GM06990 (cell line): Measurements from ENCODE around the gene CACNA1A.

Source experiments
- DNase-seq: peaks from one replicate; pipeline ENCODE4 v3.0.0-alpha.2; 2011; ENCODE audit not compliant: insufficient read length; ENCODE audit errors: extremely low read depth
- H3K27me3 ChIP-seq: replicated peaks from 2 replicates; pipeline ENCODE4 v1.6.0; 2011; ENCODE audit warnings: low read length; ENCODE audit not compliant: control insufficient read depth, insufficient read depth
- H3K36me3 ChIP-seq: 2 replicates; pipeline ENCODE4 v1.5.1; 2011; ENCODE audit warnings: low read length; ENCODE audit not compliant: control insufficient read depth, insufficient read depth
- H3K4me3 ChIP-seq: replicated peaks from 2 replicates; pipeline ENCODE4 v1.5.1; 2011; ENCODE audit warnings: low read depth, mild to moderate bottlenecking, control low read depth, low read length
- CTCF ChIP-seq: IDR thresholded peaks from 2 replicates; pipeline ENCODE4 v1.5.1; 2011; ENCODE audit warnings: low read length, control low read depth, mild to moderate bottlenecking, inconsistent platforms; ENCODE audit not compliant: insufficient read depth, poor library complexity, severe bottlenecking

CACNA1A gene

DNA sequence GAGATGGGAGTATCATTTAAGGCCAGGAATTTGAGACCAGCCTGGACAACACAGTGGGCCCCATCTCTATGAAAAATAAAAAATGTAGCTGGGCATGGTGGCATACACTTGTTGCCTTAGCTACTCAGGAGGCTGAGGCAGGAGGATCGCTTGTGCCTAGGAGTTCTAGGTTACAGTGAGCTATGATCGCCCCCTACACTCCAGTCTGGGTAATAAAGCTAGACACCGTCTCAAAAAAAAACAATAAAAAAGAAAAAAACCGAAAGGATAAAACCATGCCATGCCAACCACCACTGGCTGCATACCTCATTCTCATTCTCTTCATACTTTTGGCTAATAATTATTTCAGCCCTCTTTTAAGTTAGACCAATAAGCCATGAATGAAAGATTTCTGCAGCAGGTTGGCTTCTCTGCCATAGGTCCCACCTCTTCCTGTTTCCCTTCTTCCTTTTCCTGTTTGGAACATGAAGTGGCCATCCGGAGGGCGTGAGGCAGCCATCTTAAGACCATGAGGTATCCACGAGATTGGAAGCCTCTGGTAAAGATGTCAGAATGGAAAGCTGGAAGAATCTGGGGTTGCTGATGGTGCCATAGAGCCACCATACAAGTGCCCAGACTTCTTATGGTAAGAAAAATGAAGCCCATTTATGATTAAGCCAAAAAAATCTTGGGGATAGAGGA lies 171.3 kb downstream of the CACNA1A start:
- Histone ChIP-seq H3K27me3 (no peaks in the 10 kb centered on the region; the same call in 1 of the 2 replicates), H3K36me3 (no peaks in the 10 kb centered on the region), H3K4me3 (no peak overlapping the region)
- no peak for TF ChIP-seq CTCF
- no peak for DNase-seq

DNA sequence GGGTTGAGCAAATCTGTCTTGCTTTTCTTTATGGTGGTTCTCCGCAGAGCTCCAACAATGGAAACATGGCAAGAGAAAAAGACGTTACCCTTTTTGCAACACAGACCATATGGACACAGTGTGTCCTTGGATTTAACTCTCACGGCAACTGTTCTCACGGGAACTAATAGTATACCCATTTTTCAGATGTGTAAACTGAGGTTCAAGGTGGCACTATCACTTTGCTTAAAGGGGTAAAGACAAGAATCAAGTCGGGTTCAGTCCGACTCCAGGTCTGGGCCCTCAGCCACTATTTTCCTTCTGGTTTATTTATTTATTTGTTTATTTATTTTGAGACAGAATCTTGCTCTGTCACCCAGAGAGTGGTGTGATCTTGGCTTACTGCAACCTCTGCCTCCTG lies 176.0 kb downstream of the CACNA1A start:
- TF ChIP-seq CTCF = no peak
- no peaks in the 10 kb centered on the region for H3K27me3 ChIP-seq
- DNase-seq = no peak
- H3K36me3 ChIP-seq = no peaks in the 10 kb centered on the region
- H3K4me3 ChIP-seq = no peak overlapping the region

DNA sequence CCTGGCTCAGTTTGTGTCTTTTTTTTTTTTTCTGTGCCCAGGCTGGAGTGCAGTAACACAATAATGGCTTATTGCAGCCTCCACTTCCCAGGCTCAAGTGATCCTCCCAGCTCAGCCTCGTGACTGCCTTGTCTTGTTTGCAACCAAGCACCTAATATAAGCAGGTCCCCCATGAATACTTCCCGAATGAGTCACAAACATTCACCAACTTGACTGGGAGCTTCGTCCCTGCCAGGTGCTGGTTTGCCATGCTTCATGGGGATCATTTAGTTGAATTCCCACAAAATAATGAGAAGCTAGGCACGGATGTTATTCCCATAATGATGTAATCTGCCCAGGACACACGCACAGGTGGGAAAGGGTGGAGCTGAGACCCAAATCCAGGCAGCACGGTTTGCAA lies 176.5 kb downstream of the CACNA1A start:
- DNase-seq = no peak
- TF ChIP-seq CTCF = no peak
- H3K4me3 ChIP-seq = no peak overlapping the region
- H3K27me3 ChIP-seq = no peaks in the 10 kb centered on the region
- no peaks in the 10 kb centered on the region for H3K36me3 ChIP-seq

- no peak for DNase-seq
- Histone ChIP-seq H3K36me3 (no peaks in the 10 kb centered on the region), H3K4me3 (no peak overlapping the region), H3K27me3 (no peaks in the 10 kb centered on the region)
- TF ChIP-seq CTCF = no peak
These were observed 178.0 kb downstream of the CACNA1A start for GRCh38 chr19:13328241-13328640.

DNA sequence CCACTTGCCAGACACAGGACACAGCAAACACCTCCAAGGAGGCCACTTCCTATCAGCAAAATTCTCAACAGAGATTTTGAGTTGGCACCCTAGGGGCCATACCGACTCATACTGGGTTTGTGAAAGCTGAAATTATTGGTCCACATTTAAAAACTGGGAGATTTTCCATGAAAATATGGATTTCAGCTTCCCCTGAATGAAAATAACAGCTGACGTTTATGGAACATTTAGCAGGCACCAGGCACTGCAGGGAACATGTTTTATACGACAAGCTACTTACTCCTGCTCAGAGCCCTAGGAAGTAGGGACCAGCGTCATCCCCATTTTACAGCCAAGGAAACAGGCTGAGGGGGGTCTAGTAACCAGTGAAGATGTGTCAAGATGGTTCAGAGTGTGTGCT lies 186.8 kb downstream of the CACNA1A start:
- DNase-seq = no peak
- Histone ChIP-seq H3K27me3 (no peaks in the 10 kb centered on the region; the same call in 1 of the 2 replicates), H3K36me3 (no peaks in the 10 kb centered on the region), H3K4me3 (no peak overlapping the region)
- TF ChIP-seq CTCF = no peak

DNA sequence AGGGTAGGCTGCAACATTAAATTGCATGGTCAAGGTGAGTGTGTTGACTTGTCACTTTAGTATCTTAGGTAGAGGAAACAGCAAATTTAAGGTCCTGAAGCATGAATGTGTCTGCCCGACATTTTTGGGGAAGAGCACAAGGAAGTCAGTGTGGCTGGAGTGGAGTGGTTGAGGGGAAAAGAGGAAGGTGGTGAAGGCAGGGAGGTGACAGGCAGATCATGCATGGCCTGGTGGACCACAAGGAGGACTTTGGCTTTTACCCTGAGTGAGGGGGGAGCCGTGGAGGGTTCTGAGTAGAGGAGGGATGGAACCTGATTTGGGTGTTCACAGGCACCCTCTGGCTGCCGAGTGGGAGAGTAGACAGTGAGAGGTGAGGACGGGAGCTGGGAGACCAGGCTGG lies 188.1 kb downstream of the CACNA1A start:
- DNase-seq = no peak
- Histone ChIP-seq H3K36me3 (no peaks in the 10 kb centered on the region), H3K4me3 (no peak overlapping the region), H3K27me3 (no peaks in the 10 kb centered on the region; the same call in 1 of the 2 replicates)
- no peak for TF ChIP-seq CTCF
